GM13977 (cell line): ENCODE results near the gene JMJD1C.

Experiments
- DNase-seq: peaks from one replicate; pipeline ENCODE4 v3.0.0; 2012; ENCODE audit warnings: low spot score
- CTCF ChIP-seq: IDR thresholded peaks from 2 replicates; pipeline ENCODE4 v1.5.1; 2012; ENCODE audit warnings: mild to moderate bottlenecking, control low read depth; ENCODE audit not compliant: insufficient read depth; ENCODE audit errors: extremely low read depth, missing control alignments
- in situ Hi-C: fragments of 300-500 bp; cut with MboI; formaldehyde crosslinking; loops from one replicate; pipeline ENCODE4 v1.12.0; 2022; ENCODE audit warnings: low sequenced_read_pairs, low pct_unique_long_range_greater_than_20kb, mixed read lengths, inconsistent platforms; ENCODE audit not compliant: unreplicated experiment

The JMJD1C gene

GRCh38 chr10:63413429-63413828 is 52.3 kb downstream of the JMJD1C start:
- TF ChIP-seq CTCF: no peak

GRCh38 chr10:63412304-63412703 is 53.5 kb downstream of the JMJD1C start:
- no peak for DNase-seq
- no peak for TF ChIP-seq CTCF
- in situ Hi-C loops: no loop called here

More at GRCh38 chr10:63413429-63413828, 52.3 kb downstream of the JMJD1C start:
- in situ Hi-C loops: no loop called here
- DNase-seq: no peak

- in situ Hi-C loops: no loop called here
- no peak for TF ChIP-seq CTCF
These were observed 55.1 kb downstream of the JMJD1C start for GRCh38 chr10:63410633-63411032.

GRCh38 chr10:63409465-63410027 is 56.2 kb downstream of the JMJD1C start:
- TF ChIP-seq CTCF: no peak
- in situ Hi-C loops: no loop called here
- DNase-seq: no peak

More at GRCh38 chr10:63410633-63411032, 55.1 kb downstream of the JMJD1C start:
- DNase-seq: no peak

GRCh38 chr10:63407136-63407662 is 58.6 kb downstream of the JMJD1C start:
- DNase-seq: no peak
- TF ChIP-seq CTCF: no peak
- in situ Hi-C loops: no loop called here

GRCh38 chr10:63396133-63396761 is 69.5 kb downstream of the JMJD1C start:
- DNase-seq: no peak
- no peak for TF ChIP-seq CTCF
- in situ Hi-C loops: no loop called here
